Pons (tissue), 1 donor: ENCODE measurements around the gene OSBP2.

Experiments used
- DNase-seq: peaks from one replicate; pipeline ENCODE4 v3.0.0-alpha.2; 2016; ENCODE audit warnings: low spot score

The OSBP2 gene

GRCh38 chr22:30903876-30904460 is 209.3 kb downstream of the OSBP2 start:
- no peak for DNase-seq

GRCh38 chr22:30905696-30906341 is 211.1 kb downstream of the OSBP2 start:
- no peak for DNase-seq

GRCh38 chr22:30906411-30906810 is 211.7 kb downstream of the OSBP2 start:
- no peak for DNase-seq

- no peak for DNase-seq
Measured at GRCh38 chr22:30906946-30907345, 212.3 kb downstream of the OSBP2 start.

GRCh38 chr22:30908051-30908461 is 213.4 kb downstream of the OSBP2 start:
- DNase-seq, result no peak

- DNase-seq, result no peak
Measured at GRCh38 chr22:30909306-30909705, 214.6 kb downstream of the OSBP2 start.

- no peak for DNase-seq
Measured at GRCh38 chr22:30910358-30910757, 215.7 kb downstream of the OSBP2 start.

- DNase-seq, result no peak
Measured at GRCh38 chr22:30918761-30919160, 224.1 kb downstream of the OSBP2 start.

- no peak for DNase-seq
Measured at GRCh38 chr22:30919973-30920372, 225.3 kb downstream of the OSBP2 start.

- peak; percentile 66 for DNase-seq
Measured at GRCh38 chr22:30920407-30920806, 225.7 kb downstream of the OSBP2 start.

GRCh38 chr22:30921108-30921507 is 226.4 kb downstream of the OSBP2 start:
- DNase-seq, result no peak

- peak; percentile 30 for DNase-seq
Measured at GRCh38 chr22:30922151-30922611, 227.5 kb downstream of the OSBP2 start.

- DNase-seq, result no peak
Measured at GRCh38 chr22:30923168-30923900, 228.7 kb downstream of the OSBP2 start.

- DNase-seq, result no peak
Measured at GRCh38 chr22:30925667-30926066, 231.0 kb downstream of the OSBP2 start.

- DNase-seq, result no peak
Measured at GRCh38 chr22:30926706-30927105, 232.0 kb downstream of the OSBP2 start.

- no peak for DNase-seq
Measured at GRCh38 chr22:30927806-30928205, 233.1 kb downstream of the OSBP2 start.

- DNase-seq, result no peak
Measured at GRCh38 chr22:30928401-30928800, 233.7 kb downstream of the OSBP2 start.

GRCh38 chr22:30930228-30930627 is 235.6 kb downstream of the OSBP2 start:
- DNase-seq, result no peak

- DNase-seq, result no peak
Measured at GRCh38 chr22:30931541-30932300, 237.0 kb downstream of the OSBP2 start.

GRCh38 chr22:30932661-30933060 is 238.0 kb downstream of the OSBP2 start:
- no peak for DNase-seq

- no peak for DNase-seq
Measured at GRCh38 chr22:30933457-30933856, 238.8 kb downstream of the OSBP2 start.

GRCh38 chr22:30934053-30934452 is 239.4 kb downstream of the OSBP2 start:
- no peak for DNase-seq
